ENCODE measurements around the gene UBQLN4.

Gene UBQLN4

GRCh38 chr1:156053768-156054499 lies at the start of gene UBQLN4:
TSS of gene UBQLN4 (minus strand) at chr1:156053798. CDS start at chr1:156053701, 97 bp downstream.
- DNase-seq (ENCODE audit: low spot score) = peak; percentile 90

DNA sequence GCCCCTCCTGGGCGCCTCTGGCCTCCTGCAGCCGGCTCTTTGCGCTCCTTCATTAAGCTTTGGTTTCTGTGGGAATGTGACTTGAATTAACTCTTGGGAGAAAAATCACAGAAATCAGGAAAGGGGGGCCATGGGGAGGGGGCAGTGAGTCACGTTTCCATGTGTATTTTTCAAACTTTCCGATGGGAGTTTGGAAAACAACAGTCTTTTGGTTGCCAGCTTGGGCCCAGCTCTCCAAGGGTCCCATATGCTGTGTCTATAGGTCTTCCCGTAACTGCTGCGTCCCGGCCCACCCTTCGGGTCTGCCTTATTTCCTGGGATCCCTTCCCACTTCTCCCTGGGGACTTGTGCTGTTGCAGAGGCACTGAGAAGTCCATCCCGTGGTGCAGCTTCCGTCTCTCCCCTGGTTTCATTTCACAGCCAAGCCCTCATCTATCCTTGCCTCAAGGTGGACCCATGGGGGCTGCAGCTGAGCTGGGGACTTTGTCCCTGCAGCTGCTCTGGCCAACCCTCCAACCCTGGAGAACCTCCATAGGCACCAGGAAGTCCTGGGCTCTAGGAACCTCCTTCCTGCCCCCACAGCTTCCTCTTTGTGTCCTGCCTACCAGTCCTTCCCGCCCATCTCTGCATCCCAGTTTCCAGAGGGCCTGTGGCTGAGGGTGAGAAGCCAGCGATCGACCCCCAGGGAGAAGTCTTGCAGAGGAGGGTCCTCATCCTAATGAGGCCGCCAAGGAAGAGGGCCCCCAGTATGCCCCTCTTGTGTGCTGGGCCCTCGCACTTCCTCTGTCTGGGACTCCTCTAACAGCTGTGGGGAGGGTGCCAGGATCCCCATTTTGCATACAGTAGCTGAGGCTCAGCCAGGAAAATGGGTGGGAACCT lies 49.3 kb upstream of the UBQLN4 start:
- DNase-seq (ENCODE audit: low spot score) = no peak

GRCh38 chr1:156101880-156102279 lies 48.3 kb upstream of the UBQLN4 start:
- DNase-seq (ENCODE audit: low spot score) = no peak

DNA sequence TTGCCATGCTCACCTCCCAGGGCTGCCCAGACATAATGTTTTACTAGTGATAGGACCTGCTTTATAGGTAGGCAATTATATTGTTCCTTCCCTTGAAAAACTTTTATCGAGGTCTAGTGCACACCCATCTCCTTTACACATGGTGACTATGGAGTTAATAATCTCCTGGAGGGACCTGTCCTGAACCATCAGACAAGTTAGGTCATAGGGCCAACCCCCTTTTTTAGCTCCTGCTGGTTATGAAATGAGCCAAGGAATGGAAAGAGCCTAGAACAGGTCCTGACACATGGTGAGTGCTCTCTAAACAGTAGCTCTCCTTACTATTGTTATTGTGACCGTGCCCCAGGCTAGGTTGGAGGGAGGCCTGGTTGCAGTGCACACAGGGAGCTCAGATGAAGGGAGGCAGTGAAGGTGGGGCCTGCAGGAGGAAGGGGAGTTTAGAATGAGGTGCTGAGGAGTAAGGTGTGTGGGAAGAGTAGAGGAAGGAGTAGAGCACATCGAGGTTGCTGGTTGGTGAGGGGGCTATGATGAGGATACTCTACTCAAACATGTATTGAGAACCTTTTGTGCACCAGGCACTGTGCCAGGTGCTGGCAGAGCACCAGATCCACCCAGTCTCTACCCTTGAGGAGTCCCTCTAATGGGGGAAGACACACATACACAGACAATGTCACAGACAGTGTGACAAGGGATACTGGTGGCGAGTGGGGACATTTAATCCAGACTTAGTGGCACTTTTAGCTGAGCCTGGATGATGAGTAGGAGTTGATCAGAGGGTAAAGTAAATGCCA lies 46.8 kb upstream of the UBQLN4 start:
- no peak for DNase-seq (ENCODE audit: low spot score)

GRCh38 chr1:156099282-156099681 lies 45.7 kb upstream of the UBQLN4 start:
- DNase-seq (ENCODE audit: low spot score) = no peak

GRCh38 chr1:156098784-156099183 lies 45.2 kb upstream of the UBQLN4 start:
- DNase-seq (ENCODE audit: low spot score) = no peak

DNA sequence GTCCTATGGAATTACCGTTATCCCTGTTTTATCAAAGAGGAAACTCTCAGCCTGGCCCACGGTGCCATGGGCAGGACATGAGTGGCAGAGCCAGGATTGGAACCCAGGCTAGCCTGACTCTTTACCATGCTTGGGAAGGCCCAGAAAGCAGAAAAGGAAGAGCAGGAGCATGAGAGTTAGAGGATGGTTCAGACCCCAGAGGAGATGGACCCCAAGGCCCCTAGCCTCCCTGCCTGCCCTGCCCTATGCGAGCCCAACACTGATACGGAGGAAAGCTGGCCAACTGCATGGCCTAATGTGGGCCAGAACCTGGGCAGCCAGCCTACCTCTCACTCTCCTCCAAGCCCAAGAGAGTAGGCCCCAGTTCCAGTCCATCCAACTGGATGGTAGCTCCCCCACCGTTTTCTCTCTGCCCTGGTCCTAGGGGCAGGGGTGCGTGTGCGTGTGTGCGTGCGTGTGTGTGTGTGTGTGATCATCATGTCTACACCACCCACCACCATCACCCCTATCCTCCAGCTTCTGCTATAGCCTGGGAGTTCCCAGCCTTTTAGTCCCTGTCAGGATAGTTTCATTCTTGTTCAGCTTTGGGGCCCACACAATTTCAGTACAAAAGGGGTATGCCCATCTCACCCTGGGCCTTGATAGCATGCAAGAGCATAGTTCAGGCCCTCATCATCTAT lies 44.0 kb upstream of the UBQLN4 start:
- no peak for DNase-seq (ENCODE audit: low spot score)

DNA sequence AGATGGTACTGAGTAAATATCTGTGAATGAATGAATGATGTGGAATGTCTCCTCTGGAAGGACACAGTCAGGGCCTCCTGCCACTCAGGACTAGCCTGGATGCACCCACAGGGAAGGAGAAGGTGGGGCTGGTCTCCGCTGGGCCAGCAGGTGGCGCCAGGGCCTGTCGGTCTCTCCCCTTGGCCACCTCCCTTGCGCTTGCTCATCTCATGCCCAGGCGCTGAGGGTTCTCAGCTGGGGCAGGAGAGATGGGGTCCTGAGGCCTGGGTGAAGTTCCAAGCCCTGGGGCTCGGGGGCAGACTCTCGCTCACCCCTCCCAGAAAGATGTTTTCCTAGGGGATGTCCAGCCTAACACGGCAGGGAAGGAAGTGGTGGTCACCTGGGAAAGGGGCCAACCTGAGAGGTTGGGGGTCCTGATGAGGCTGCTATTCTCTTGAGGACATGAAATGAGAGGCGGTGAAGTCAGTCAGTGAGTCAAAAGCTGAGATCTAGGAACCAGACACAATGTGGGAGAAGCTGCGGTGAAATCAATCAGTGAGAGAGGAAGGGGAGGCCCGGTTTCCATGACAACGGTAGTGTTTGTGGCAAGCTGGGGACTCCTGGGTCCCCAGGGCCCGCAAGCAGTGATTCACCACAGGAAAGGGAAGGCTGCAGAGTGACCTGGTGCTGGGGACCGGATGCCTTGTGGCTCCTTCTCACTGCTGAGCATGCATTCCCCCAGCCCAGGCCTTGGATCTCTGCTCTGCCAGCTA lies 43.2 kb upstream of the UBQLN4 start:
- DNase-seq (ENCODE audit: low spot score) = peak; percentile 91

GRCh38 chr1:156095906-156096508 lies 42.4 kb upstream of the UBQLN4 start:
- DNase-seq (ENCODE audit: low spot score) = no peak

DNA sequence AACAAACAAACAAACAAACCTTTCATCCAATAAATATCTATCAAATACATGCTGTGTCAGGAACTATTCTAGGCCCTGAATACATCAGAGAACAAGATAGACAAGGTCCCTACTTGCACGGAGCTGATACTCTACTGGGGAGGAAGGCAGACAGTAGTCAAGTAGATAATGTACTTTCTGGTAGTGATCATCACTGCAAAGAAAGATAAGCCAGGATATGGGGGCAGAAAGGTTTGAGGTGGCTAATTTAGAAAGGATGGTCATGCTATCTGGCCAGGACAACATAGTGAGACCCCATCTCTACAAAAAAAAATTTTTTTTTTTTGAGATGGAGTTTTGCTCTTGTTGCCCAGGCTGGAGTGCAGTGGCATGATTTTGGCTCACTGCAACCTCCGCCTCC lies 38.0 kb upstream of the UBQLN4 start:
- no peak for DNase-seq (ENCODE audit: low spot score)

- peak; percentile 87 for DNase-seq (ENCODE audit: low spot score)
Observed at GRCh38 chr1:156090840-156091188, 37.2 kb upstream of the UBQLN4 start.

DNA sequence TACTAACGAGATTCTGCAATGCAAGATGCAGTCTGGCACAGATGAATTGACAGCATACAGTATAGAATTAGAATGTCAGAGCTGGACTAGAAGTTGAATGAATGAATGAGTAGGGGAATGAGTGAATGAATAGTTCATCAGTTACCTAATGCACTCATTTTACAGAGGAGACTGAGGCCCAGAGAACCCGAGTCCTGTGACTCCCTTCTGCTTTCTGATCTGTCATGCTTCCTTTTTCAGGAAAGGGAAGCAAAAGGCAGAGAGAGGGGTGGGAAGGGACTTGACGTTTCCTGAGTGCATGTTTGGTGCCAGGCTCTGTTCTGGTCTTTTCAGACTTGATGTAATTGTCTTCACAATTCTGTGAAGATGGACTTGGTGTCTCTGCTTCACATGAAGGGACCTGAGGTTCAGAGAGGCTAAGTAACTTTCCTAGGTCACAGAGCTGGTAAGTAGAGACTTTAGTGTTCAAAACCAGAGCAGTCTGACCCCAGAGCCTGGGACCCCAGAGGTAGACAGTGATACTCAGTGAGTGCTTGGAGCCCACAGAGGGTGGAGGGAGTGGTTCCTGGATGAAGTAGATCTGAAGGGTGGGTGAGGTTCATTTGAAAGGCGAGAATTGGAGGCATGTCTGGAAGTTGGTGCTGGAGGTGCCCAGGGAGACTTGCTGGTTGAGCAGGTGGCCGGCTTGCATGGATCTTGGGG lies 36.7 kb upstream of the UBQLN4 start:
- DNase-seq (ENCODE audit: low spot score) = no peak

DNA sequence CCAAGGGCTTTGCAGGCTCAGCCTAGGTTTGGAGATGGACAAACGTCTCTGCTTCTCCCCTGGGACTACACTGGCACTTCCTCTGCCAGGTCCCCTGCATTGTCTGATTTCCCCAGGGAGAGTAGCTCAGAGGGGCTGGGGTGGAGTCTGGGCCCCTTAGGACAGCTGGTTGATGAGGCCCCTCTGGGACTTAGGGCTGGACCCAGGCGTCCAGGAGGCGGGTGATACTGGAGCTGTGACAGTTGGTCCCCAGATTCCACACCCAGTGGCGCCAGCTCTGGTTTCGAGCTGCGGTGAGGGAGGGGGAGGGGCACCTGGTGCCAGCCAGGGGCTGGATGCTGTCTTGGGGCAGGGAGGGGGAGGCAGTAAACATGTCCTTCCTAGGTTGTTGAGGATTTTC lies 36.1 kb upstream of the UBQLN4 start:
- DNase-seq (ENCODE audit: low spot score) = no peak

GRCh38 chr1:156086256-156086662 lies 32.7 kb upstream of the UBQLN4 start:
- no peak for DNase-seq (ENCODE audit: low spot score)

GRCh38 chr1:156083800-156084790 lies 30.5 kb upstream of the UBQLN4 start:
- no peak for DNase-seq (ENCODE audit: low spot score)

DNA sequence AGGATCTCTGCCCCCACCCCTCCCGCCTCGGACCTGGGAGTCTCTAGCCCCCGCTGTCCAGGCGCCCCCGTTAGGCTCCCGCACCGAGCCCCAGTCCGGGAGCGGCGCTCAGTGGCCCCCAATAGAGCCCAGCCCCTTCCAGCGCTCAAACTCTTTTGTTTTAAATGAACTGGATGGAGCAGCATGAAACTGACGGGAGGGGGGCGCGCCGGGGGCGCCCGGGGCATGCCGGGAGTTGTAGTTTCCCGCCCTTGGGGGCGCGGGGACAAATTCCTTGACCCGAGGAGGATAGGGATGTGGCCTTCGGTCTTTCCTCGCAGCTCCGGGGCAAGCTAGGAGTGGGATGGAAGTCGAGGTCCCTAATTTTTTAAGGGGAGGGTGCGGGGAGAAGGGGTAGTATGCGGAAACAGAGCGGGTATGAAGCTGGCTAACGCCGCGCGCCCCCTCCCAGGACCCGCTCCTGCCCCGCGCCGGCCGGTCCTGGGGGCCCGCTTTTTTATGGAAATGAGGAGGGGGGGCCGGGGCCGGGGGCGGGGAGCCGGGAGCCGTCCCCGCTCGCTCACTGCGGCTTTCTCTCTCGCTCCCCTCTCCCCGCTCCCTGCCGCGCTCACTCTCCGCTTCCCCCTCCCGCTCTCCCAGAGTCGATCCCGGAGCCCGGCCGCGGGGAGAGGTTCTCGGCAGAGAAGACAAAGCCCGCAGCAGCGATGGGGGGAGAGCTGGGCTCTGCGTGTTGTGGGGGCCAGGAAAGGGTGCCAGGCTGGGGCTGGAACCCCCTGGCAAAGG lies 28.9 kb upstream of the UBQLN4 start, which contains the start of gene MEX3A:
Gene MEX3A, minus strand, starts transcription at position 157 of the 783 bp plus-strand sequence. CDS start 467 bp downstream, outside the sequence.
- DNase-seq (ENCODE audit: low spot score) = peak; percentile 45

DNA sequence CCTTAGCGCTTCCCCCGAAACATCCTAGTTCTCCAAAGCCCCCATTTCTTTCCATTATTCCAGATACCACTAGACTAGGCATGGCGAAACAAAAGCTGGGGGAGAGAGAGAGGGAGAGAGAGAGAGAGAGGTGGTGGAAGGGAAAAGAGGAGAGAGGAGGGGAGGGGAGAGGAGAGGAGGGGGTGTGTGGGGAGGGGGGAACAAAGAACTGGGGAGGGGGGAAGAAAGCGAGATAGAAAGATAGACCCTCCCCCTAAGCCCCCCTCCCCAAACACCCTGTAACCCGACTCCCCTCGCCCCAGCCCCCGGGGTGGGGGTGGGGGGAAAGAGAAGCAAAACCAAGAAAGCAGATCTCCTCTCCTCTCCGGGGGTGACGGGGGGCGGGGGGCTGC lies 28.3 kb upstream of the UBQLN4 start:
- DNase-seq (ENCODE audit: low spot score) = no peak

Measured in CD4-positive, alpha-beta T cell treated with Interleukin-6 at 100 ng/mL for 8 hours (primary cell).